Skin epidermis (tissue), 12 donors: ENCODE results near the gene ZFP36.

Experiments
- H3K27ac ChIP-seq, 21 experiments: fragments of 200-600 bp; sonication (generic) in 11 of 21; one replicate each; pipeline ENCODE4 v1.5.0; 2020; ENCODE audit warnings: mild to moderate bottlenecking in 3 of 21, inconsistent platforms in 2 of 21, moderate library complexity in 2 of 21
- H3K4me3 ChIP-seq, 7 experiments: fragments of 200-600 bp; sonication (generic) in 2 of 7; one replicate each; pipeline ENCODE4 v1.5.0; 2020; ENCODE audit warnings: inconsistent platforms in 2 of 7, mild to moderate bottlenecking in 2 of 7, moderate library complexity in 1 of 7

ZFP36 gene

DNA sequence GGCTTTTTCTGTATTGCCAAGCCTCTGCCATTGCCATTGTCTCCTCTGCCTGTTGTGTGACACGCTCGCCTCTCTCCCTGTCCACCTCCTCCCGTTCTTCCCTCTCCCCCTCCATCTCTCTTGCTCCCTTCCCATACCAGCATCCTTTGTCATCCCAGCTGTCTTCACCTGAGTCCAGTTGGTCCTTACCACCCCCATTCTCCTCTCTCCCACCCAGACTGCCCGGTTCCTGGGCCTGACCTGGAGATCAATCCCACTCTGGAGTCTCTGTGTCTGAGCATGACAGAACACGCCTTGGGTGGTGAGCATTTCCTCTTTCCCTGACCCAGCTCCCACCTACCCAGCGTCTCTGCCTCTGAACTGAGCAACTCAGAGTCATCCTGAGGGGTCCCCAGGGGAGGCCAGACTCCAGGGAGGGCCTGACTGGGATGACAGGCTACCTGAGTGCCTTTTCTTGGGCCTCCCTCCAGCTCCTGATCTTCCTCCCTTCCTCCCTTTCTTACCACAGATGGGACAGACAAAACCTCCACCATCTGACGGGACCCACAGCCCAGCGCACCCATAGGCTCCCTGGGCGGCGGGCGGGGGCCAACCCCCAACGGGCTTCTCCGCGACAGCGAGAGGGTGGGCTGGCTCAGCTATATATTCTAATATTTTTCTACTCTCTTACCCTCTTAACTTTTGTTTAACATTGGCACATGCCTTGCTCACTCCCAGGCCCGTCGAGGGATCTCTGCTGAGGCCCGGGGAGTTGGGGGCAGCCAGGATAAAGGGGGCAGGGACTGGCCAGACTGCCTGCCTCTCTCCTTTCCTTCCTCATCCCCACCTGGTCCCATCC is 23.4 kb upstream of the ZFP36 start:
- Histone ChIP-seq H3K4me3 (no peak overlapping the region), H3K27ac (peak overlapping the region in 1 of 21 experiments; percentile 43)

DNA sequence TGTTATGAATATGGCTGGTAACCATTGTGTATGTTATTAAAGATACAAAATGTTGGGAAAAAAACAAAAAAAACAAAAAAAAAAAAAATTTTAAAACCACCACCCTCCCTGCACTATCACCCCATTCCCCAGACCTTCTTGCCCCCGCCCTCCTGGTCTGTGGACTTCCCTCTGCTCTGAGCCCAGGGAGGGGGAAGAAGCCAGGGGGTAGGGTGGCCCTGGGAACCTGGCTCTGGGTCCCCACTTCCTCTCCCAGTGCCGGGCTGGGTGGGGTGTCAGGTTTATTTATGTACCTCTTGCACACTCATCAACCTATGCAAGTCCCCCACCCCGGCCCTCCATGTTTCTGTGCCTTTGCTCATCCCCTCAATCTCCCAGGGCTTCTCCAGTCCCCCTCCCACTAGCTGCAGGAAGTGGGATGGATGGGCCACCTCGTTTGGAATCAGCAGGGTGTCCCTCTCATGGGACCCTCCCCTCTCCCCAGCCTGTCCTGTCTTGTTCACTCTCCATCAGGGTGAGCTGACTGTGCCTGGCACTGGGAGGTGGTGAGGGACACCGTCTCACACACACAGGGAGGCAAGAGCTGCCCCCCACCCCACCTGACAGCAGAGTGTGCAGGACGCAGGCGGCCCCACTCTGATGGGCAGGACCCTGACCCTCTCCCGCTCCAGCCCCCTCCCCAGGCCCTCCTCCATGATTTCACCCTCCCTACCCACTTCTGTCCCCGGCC is 21.6 kb upstream of the ZFP36 start:
- peak overlapping the region in 1 of 21 experiments; percentile 5 for H3K27ac ChIP-seq

DNA sequence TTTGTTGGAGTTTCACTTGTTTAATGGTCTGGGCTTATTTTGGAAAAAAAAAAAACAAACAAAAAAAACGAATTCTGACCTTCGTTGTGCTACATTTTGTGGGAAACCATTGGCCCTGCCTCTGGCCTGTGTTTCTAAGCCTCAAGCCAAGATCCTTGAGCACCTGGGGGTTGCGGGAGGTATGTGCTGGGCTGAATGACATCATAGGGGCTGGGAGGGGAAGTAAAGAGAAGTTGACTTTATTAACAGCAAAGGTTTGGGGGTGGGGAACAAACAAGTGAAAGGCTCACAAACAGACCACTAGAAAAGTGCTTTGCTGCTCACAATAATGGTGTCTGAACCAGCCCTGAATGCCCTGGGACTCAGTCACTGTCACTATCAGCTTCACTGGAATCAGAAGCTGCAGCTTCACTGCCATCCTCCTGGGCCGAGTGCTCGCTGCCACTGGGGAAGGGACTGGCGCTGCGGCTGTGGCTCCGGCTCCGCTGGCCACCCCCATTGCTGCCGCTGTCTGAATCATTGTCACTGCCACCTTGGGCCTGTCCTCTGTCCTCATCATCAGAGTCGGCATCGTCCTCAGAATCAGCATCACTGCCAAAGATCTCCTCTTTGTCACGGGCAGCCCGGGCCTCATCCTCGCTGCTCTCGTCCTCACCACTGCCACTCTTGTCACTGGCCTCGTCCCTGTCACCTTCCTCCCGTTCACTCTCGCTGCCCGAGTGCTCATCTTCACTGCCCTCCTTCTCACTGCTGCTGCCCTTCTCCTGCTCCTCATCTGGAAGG is 20.8 kb upstream of the ZFP36 start:
- Histone ChIP-seq H3K27ac (no peak overlapping the region), H3K4me3 (no peak overlapping the region)

More for the DNA sequence above, 21.6 kb upstream of the ZFP36 start:
- H3K4me3 ChIP-seq = no peak overlapping the region

DNA sequence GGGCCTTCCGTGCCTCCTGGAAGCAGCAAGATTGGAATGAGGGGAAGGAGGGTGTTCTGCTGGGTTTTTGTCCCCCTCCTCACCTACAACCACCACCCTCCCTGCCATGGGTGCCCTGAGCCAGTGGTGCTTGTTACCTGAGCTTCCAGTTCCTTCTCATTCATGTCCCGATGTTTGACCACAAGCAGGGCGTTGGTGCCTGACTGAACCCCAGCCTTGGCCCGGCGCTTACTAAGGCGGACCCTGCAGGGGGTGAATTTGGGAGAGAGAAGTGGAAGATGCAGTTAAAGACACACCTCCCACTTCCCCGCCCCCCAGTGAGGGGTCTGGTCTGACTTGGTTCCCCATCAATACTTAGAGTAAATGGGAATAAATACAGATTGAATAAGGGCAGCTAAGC is 20.1 kb upstream of the ZFP36 start:
- H3K27ac ChIP-seq = no peak overlapping the region
- no peak overlapping the region for H3K4me3 ChIP-seq

DNA sequence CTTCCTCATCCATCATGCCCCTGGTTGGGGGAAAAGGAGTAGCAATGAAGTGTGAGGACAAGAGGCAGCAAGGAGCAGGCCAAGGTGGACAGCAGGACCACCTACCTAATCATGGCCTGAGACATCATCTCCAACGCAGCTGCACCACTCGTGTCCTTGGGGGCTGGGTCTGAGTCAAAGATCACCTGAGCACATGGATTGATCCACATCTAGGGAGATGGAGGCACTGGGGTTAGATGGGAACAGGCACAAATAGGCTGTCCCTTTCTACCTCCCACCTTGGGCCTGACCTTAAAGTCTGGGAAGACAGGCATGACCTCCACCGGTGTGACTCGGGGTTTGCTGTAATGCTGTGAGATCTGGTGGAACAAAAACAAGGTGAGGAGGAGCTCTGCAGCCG is 18.0 kb upstream of the ZFP36 start:
- Histone ChIP-seq H3K4me3 (no peak overlapping the region), H3K27ac (peak overlapping the region in 3 of 21 experiments; percentile 19 to 99 (median 97))

DNA sequence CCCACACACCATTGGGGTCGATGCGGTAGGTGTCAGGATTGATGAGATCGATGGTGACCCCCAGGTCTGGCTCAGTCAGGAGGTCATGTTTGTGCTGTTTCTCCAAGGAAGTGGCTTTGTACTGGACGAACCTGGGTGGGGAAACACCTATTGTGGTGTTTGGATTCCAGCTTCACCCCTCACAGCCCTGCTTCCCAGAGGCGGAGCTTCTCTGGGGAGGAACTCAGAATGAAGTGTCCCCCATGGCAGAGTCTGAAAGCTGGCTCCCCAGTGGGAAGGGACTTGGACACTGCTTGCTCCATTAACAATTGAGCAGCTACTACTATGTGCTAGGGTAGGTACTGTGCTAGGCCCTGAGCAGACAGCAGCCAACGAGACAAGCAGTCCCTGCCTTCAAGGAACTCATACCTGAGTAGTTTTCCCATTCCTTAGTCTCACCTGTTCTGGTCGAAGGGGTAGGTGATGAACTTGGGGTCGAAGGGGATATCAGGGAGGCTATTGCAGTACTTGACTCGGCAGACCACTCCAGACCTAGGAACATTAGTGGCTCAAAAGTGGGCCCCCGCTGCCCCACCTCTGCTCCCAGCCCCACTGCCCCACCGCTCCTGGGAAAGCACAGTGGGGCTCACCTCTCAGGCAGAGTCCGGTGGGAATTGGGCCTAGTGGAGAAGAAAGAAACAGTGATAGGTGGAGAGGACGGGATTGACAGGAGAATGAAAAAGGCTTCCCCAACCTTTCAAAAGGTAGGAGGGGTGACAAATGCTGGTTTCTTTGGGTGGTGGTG is 16.8 kb upstream of the ZFP36 start:
- Histone ChIP-seq H3K4me3 (peak overlapping the region; percentile 54 to 92 (median 75)), H3K27ac (peak overlapping the region in 19 of 21 experiments; percentile 93 to 100 (median 99))

DNA sequence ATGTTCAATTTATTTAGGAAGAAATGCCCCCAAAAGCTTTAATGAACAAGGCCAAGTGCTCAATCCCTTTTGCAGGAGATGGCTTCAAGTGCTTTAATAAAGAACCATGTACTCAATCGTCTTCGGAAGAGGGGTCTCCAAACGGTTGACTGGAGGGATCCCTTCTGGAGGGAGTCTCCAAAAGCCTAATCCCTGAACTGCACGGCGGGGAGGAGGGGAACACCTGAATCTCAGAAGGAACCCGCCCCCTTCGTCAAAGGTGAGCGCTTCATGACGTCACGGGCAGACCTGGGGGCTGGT is 16.2 kb upstream of the ZFP36 start:
- peak overlapping the region; percentile 93 to 100 (median 99) for H3K27ac ChIP-seq
- peak overlapping the region; percentile 54 to 92 (median 75) for H3K4me3 ChIP-seq

DNA sequence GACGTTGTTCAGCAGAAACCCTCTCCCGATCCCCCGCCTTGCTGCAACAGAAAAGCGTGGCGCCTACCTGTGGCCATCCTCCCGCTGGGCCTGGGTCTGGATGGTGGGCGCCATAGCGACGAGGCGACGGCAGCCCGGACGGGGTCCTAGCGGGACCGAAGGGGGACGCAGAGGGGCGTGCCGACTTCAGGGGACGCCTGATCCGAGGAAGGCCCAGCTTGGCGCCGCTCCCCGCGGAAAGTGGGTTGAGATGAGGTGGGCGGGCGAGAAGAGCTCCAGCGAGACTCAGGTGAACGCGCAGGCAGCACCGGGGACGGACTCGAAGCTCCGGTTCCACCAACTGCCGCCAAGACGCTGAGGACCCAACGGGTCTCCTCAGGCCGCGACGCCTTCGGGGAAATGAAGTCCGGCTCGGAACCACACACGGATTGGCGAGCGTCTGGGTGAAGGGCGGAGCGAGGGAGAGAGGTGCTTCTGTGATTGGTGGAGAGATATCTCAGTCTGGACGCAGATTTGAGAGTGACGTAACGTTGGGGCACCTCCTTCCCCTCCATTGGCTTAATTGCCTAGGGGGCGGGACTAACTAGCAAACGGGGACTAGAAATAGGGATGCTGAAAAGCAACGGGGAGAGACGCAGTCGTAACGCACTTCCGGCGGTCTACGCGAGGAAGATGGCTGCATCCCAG is 15.8 kb upstream of the ZFP36 start, which contains the start of the genes MED29 and PAF1:
TSS of gene MED29 (plus strand) at position 628 of the 687 bp plus-strand sequence. CDS start at position 673, 45 bp downstream.
TSS of gene PAF1 (minus strand) at position 356 of the 687 bp plus-strand sequence. CDS start at position 114, 242 bp downstream.
- peak within 1 kb of the TSS; percentile 93 to 100 (median 99) for H3K27ac ChIP-seq
- H3K4me3 ChIP-seq = peak within 1 kb of the TSS; percentile 54 to 92 (median 75)

DNA sequence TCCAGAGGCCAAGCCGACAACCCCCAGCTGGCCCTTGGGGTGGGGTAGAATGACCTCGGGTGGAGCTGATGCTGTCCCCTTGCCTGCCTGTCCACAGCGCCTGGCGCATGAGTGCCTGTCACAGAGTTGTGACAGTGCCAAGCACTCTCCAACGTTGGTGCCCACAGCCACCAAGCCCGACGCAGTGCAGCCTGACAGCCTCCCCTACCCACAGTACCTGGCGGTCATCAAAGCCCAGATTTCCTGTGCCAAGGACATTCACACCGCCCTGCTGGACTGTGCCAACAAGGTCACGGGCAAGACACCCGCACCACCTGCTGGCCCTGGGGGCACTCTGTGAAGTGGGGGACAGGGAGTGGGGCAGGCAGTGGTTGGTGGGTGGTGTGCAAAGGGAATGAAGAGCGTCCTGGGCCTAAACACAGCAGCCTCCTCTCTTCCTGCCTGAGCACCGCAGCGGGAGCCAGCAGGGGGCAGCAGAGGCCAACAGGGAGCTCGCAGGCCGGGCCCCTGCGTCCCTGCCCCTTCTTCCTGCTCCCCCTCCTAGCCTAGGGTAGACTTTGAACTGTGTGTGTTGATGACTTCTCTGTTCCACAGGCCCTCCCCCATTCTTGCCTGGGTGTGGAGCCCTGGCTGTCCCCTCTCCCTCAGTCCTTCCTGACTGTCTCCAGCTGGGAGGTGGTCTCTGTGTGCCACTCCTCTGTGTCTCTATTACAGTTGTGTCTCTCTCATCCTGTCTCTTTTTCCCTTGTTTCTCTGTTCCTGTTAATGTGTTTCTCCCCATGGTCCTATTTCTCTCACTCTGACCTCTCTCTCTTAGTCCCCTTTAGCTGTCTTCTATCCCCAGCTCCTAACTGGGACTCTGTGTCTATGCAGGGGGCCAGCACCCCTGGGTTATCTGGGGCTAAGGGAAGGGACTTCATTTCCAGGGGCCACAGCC is 9.0 kb upstream of the ZFP36 start:
- Histone ChIP-seq H3K27ac (peak overlapping the region; percentile 52 to 100 (median 95)), H3K4me3 (peak overlapping the region in 4 of 7 experiments; percentile 1 to 10 (median 2))

DNA sequence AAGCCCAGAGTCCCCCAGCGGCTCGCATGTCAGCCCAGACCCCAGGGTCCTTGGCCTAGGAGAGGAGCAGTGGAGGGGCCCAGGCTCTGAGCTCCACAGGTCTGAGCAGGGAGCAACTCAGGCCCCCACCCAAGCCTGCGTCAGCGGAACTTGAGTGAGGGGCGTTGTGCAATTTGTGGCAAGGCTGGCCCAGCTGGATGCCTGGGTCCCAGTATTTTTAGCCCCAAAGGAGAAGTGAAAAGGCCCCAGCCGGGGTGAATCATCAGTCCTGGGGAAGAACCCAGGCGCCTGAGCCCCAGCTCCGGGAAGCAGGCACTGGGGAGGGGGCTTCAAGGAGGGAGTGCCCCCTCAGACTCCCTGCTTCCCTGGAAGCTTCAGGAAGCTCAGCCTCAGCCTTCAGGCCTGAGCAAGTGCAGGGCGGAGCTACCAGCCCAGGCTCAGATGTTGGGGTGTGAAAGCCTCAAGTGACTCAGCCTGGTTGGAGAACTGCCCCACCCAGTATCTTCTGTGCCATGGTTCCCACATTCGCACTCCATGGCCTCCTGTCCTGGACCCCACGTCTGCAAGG is 8.3 kb upstream of the ZFP36 start:
- Histone ChIP-seq H3K27ac (peak overlapping the region; percentile 52 to 100 (median 95)), H3K4me3 (peak overlapping the region in 4 of 7 experiments; percentile 1 to 10 (median 2))

DNA sequence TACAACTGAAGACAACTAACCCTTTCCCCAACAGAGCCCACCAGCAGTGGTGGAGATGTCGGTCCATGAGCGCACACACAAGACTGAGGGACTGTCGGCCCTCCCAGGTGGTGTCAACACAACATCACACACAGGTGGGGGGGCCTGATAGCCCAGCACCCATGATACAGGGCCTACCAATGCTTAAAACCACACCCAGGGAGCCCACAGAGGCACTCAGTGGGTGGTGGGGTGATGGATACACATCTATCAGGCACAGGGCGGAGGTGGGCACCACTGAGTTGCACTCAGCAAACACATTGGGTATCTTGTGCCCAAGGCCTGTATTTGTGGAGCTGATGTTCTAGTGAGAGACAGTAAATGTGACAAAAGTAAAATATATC is 7.0 kb upstream of the ZFP36 start:
- Histone ChIP-seq H3K27ac (peak overlapping the region in 18 of 21 experiments; percentile 10 to 100 (median 96)), H3K4me3 (no peak overlapping the region)

DNA sequence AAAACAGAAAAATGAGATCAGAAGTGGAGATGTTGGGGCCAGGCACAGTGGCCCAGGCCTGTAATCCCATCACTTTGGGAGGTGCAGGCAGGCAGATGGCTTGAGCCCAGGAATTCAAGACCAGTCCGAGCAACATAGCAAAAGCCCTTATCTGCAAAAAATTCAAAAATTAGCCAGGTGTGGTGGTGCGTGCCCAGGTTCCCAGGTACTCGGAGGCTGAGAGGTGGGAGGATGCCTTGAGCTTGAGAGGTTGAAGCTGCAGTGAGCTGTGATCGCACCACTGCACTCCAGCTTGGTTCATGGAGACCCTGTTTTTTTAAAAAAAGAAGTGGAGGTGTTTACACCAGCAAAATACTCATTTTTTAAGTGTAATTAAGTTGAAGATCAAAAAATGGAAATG is 6.6 kb upstream of the ZFP36 start:
- Histone ChIP-seq H3K4me3 (no peak overlapping the region), H3K27ac (peak overlapping the region in 17 of 21 experiments; percentile 10 to 100 (median 95))

DNA sequence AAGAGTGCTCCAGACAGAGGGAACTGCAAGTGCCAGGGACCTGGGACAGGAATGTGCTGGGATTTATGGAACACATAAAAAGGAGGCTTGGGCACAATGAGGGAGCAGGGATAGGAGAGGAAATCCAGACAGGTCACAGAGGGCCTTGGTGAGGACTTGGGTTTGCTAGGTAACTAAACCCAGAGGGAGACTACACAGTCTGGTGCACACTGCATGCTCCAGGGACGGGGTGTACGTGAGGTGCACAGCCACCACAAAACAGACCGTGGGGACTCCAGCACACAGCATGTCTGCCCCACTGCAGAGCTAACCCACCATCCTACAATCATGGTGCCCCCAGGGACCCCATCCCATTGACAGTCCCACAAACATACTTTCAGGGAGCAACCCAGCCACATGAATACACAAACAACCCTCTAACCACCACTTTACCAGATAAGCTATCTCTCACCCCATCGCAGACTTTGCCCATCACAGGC is 5.5 kb upstream of the ZFP36 start:
- Histone ChIP-seq H3K4me3 (no peak overlapping the region), H3K27ac (peak overlapping the region; percentile 16 to 100 (median 100))

DNA sequence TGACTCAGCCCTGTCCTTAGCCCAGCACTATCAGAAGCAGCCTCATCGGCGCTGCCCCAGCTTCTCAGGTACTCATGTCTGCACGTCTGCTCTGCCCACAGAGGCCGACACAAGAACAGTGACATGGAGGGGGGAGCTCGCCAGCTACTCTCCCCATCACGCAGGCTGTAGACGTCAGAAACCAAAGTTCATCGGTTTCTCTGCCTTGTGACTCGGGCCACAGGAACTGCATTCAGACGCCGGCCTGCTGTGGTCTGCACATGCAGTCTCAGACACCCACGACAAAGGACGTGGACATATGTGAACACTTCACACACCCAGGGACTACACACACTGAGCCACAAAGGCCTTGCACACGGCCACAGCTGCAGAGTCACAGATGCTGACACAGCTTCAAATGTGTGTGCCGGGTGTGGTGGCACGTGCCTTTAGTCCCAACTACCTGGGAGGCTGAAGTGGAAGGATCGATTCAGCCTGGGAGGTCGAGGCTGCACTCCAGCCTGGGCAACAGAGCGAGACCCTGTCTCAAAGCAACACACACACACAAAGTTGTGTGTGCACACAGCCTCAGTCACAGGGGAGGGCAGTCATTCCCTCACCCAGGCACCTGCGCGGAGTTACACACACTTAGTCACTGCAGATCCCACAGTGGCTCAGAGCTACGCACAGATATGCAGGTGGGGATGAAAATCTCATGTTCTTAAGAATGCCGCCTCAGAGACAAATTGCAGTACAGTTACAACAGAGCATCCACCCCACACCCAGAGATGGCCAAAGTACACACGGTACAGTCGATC is 4.9 kb upstream of the ZFP36 start:
- H3K27ac ChIP-seq = peak overlapping the region; percentile 92 to 100 (median 100)
- peak overlapping the region in 2 of 7 experiments; percentile 40 for H3K4me3 ChIP-seq

DNA sequence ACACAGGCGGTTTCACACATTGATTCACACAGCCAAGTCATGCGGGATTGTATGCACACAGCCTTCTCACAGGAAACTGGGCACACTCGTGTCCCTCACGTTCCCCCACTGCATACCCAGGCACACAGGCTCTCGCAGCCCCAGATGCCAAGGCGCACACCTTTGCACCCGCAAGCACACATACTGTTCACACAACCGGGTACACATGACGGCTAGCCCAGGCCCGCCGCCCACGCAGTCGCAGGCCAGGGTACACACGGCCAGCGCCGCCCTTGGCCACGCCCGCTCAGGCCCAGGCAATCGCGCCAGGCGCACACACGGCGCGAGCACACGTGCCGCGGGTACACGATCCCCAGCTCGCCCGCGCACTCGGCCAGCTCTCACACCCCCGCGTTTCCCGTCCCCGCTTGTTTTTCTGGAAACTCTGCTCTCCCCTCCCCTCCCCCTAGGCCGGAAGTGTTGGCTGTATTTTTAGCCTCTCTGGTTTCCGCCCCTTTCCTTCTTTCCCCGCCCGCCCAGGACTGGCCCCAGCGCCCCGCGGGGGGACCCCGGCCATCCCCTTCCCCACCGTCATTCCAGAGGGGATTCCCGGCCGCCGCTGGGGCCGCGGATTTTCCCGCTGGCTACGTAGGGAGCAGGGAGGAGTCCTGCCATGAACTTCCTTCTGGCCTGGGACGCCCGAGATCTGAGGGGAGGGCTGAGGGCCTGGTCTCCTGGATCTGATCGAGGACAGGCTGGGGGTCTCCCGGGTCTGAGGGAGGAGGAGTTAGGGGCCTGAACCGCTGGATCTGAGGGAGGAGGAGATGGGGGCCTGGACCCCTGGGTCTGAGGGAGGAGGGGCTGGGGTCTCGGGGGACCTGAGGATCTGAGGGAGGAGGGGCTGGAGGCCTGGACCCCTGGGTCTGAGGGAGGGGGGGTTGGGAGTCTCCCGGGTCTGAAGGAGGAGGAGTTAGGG is 4.0 kb upstream of the ZFP36 start:
- peak overlapping the region; percentile 92 to 100 (median 100) for H3K27ac ChIP-seq
- H3K4me3 ChIP-seq = peak overlapping the region; percentile 24 to 52 (median 40)
